ENCODE measurements around the gene CRHR2.

DNA sequence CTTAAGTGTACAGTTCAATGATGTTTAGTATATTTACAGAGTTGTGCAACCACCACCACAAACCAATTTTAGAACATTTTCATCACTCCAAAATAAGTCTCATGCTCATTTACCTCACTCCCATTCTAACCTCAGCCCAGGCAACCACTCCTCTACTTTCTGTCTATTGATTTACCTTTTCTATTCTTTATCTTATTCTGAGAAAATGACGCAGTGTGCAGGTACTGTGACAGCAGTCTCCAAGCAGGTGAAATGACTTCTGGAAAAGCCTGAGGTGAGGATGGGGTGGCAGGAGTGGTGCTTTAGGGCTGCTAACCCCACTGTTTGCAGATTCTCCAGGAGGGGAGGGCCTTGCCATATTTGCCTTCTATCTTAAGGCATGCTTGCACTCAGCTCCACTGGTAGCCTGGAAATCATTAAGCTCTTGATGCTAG, 48.0 kb downstream of the CRHR2 start:
- TF ChIP-seq EZH2 (optimal IDR thresholded peaks at IDR 0.05; ENCODE audit: low read depth, low read length): no peak
- TF ChIP-seq, protein P1, sequence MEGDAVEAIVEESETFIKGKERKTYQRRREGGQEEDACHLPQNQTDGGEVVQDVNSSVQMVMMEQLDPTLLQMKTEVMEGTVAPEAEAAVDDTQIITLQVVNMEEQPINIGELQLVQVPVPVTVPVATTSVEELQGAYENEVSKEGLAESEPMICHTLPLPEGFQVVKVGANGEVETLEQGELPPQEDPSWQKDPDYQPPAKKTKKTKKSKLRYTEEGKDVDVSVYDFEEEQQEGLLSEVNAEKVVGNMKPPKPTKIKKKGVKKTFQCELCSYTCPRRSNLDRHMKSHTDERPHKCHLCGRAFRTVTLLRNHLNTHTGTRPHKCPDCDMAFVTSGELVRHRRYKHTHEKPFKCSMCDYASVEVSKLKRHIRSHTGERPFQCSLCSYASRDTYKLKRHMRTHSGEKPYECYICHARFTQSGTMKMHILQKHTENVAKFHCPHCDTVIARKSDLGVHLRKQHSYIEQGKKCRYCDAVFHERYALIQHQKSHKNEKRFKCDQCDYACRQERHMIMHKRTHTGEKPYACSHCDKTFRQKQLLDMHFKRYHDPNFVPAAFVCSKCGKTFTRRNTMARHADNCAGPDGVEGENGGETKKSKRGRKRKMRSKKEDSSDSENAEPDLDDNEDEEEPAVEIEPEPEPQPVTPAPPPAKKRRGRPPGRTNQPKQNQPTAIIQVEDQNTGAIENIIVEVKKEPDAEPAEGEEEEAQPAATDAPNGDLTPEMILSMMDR (IDR thresholded peaks at IDR 0.05; ENCODE audit: low read length): no peak
